22Rv1 (cell line): Measurements from ENCODE around the gene CHRM3.

Experiments
- ZFX ChIP-seq: fragments of 450-650 bp; IDR thresholded peaks from 2 replicates; pipeline ENCODE4 v1.6.1; 2017; ENCODE audit warnings: antibody characterized with exemption, borderline replicate concordance
- TF ChIP-seq, protein P1 (sequence below): fragments of 450-650 bp; IDR thresholded peaks from 2 replicates; pipeline ENCODE4 v1.5.1; 2017; ENCODE audit warnings: mild to moderate bottlenecking

DNA sequence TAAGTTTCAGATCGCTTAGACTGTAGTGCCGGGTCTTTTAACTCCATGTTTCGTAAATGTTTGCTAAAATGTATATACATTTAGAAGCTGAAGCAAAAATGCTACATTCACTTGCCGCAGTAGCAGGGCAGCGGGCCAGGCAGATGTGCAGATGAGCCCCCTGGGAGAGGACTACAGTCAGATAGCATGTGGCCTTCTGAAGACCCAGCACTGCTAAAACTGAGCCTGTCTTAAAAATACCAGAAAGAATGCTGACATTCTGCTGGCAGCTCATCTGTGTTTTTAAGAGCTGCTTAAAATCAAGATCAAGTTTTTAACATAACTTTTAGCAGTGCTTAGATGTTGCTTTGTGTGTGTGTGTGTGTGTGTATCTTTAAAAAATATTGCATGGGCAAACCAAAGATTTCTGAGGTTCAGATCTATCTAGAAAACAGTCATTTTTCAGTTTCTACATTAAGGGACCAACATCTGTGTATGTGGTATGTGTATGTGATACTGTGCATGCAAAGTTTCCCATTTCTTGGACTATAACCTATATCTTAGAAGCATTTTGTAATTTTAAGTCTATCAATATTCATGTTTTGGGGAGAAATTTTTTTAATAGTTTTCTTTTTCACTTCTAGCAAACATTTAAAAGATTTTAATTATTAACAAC lies 31.7 kb downstream of the CHRM3 start:
- TF ChIP-seq, protein P1, sequence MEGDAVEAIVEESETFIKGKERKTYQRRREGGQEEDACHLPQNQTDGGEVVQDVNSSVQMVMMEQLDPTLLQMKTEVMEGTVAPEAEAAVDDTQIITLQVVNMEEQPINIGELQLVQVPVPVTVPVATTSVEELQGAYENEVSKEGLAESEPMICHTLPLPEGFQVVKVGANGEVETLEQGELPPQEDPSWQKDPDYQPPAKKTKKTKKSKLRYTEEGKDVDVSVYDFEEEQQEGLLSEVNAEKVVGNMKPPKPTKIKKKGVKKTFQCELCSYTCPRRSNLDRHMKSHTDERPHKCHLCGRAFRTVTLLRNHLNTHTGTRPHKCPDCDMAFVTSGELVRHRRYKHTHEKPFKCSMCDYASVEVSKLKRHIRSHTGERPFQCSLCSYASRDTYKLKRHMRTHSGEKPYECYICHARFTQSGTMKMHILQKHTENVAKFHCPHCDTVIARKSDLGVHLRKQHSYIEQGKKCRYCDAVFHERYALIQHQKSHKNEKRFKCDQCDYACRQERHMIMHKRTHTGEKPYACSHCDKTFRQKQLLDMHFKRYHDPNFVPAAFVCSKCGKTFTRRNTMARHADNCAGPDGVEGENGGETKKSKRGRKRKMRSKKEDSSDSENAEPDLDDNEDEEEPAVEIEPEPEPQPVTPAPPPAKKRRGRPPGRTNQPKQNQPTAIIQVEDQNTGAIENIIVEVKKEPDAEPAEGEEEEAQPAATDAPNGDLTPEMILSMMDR, result no peak
- TF ChIP-seq ZFX, result no peak
